H1 (cell line): Measurements from ENCODE around the gene CLDN6. TPM values are rescaled to one million over a fixed set of nuclear protein-coding genes. Genes with fewer than 3 reads are reported as not detected.

Experiments used
- CTCF ChIA-PET: fragments of 300-600 bp; sonication (Branson Sonifier 250); formaldehyde crosslinking; loops from one replicate; lab custom pipeline; 2021; ENCODE audit not compliant: partially characterized antibody; lab: Charles Lee
- POLR2A ChIA-PET: fragments of 300-600 bp; sonication (Branson Sonifier 250); formaldehyde crosslinking; loops from one replicate; lab custom pipeline; 2021; ENCODE audit warnings: inconsistent platforms; ENCODE audit not compliant: partially characterized antibody; lab: Charles Lee
- DNase-seq, 2 experiments: peaks; one replicate each; pipeline versions ENCODE4 v3.0.0 to v3.0.0-alpha.2; 2010 to 2022; ENCODE audit warnings: low spot score in 2 of 2, low read depth in 1 of 2, mixed read lengths in 1 of 2
- FAIRE-seq: peaks from 2 replicates; lab custom pipeline; 2011; peaks lifted over from hg19 to GRCh38; lab: Jason Lieb, UNC
- H2AFZ ChIP-seq: 2 replicates; pipeline ENCODE4 v1.8.1; 2012; ENCODE audit warnings: low read length, inconsistent platforms
- H2AK5ac ChIP-seq: 2 replicates; pipeline ENCODE4 v1.6.1; 2013; ENCODE audit warnings: low read depth, low read length
- H2BK120ac ChIP-seq: replicated peaks from 2 replicates; pipeline ENCODE3; 2013; ENCODE audit warnings: low read depth, low read length, inconsistent platforms
- H2BK12ac ChIP-seq: 2 replicates; pipeline ENCODE4 v1.6.1; 2013; ENCODE audit warnings: low read depth, low read length
- H2BK15ac ChIP-seq: 2 replicates; pipeline ENCODE4 v1.6.1; 2013; ENCODE audit warnings: low read length
- H2BK20ac ChIP-seq: 2 replicates; pipeline ENCODE4 v1.6.1; 2013; ENCODE audit warnings: low read length
- H2BK5ac ChIP-seq: 2 replicates; pipeline ENCODE4 v1.6.1; 2013; ENCODE audit warnings: low read depth, low read length
- H3K14ac ChIP-seq: 2 replicates; pipeline ENCODE4 v1.6.1; 2013; ENCODE audit warnings: inconsistent platforms; ENCODE audit not compliant: insufficient read length
- H3K18ac ChIP-seq: 2 replicates; pipeline ENCODE4 v1.6.1; 2013; ENCODE audit warnings: low read length; ENCODE audit errors: extremely low read depth
- H3K23ac ChIP-seq: 2 replicates; pipeline ENCODE4 v1.6.1; 2013; ENCODE audit warnings: inconsistent platforms; ENCODE audit not compliant: insufficient read length
- H3K23me2 ChIP-seq: 2 replicates; pipeline ENCODE4 v1.6.1; 2013; ENCODE audit warnings: low read depth, low read length
- H3K27ac ChIP-seq: 2 replicates; pipeline ENCODE4 v1.6.1; 2011; ENCODE audit warnings: low read depth, low read length, inconsistent platforms
- H3K27me3 ChIP-seq, 4 experiments: replicated peaks in 1 of 4; 1 replicate in 1 of 4; 2 replicates in 3 of 4; pipeline versions ENCODE4 v1.6.1 to v1.8.1; 2011 to 2013; ENCODE audit warnings: low read length in 3 of 4, mild to moderate bottlenecking in 3 of 4, inconsistent platforms in 2 of 4, mixed read lengths in 2 of 4, moderate library complexity in 1 of 4; ENCODE audit not compliant: control insufficient read depth in 3 of 4, insufficient read depth in 3 of 4; ENCODE audit errors: extremely low read depth in 1 of 4
- H3K36me3 ChIP-seq, 4 experiments: 2 replicates each; pipeline versions ENCODE4 v1.6.1 to v1.8.1; 2011 to 2013; ENCODE audit warnings: mild to moderate bottlenecking in 4 of 4, low read length in 3 of 4, moderate library complexity in 2 of 4, control low read depth in 1 of 4, inconsistent platforms in 1 of 4; ENCODE audit not compliant: insufficient read depth in 4 of 4, control insufficient read depth in 2 of 4
- H3K4ac ChIP-seq: replicated peaks from 2 replicates; pipeline ENCODE3; 2013; ENCODE audit warnings: low read length, low read depth, mixed read lengths, inconsistent platforms; ENCODE audit not compliant: insufficient read length
- H3K4me1 ChIP-seq, 4 experiments: replicated peaks in 1 of 4; 1 replicate in 1 of 4; 2 replicates in 3 of 4; pipeline versions ENCODE4 v1.6.1 to v1.8.1; 2011 to 2013; ENCODE audit warnings: low read length in 3 of 4, inconsistent platforms in 2 of 4, mixed read lengths in 1 of 4; ENCODE audit not compliant: insufficient read depth in 4 of 4, control insufficient read depth in 3 of 4
- H3K4me2 ChIP-seq, 2 experiments: 2 replicates each; pipeline versions ENCODE4 v1.6.1 to v1.8.1; 2011 to 2013; ENCODE audit warnings: low read depth in 2 of 2, low read length in 2 of 2, control low read depth in 1 of 2, inconsistent platforms in 1 of 2, mild to moderate bottlenecking in 1 of 2; ENCODE audit not compliant: insufficient read depth in 1 of 2
- H3K4me3 ChIP-seq, 4 experiments: fragments of 200-600, 300-600 bp in 1 of 4; sonication (generic), shearing (Covaris generic), sonication (Bioruptor Twin) in 1 of 4; 2 replicates each; pipeline versions ENCODE4 v1.5.1 to v1.8.1; 2011 to 2016; ENCODE audit warnings: low read length in 4 of 4, low read depth in 3 of 4, control low read depth in 2 of 4, inconsistent platforms in 2 of 4, mild to moderate bottlenecking in 2 of 4, mixed read lengths in 1 of 4, moderate library complexity in 1 of 4; ENCODE audit not compliant: insufficient read depth in 2 of 4; ENCODE audit errors: extremely low read depth in 1 of 4
- H3K56ac ChIP-seq: replicated peaks from 2 replicates; pipeline ENCODE3; 2013; ENCODE audit warnings: low read depth, mild to moderate bottlenecking, mixed read lengths, low read length, inconsistent platforms; ENCODE audit not compliant: insufficient read length
- H3K79me1 ChIP-seq: 2 replicates; pipeline ENCODE4 v1.6.1; 2013; ENCODE audit warnings: low read depth, low read length, control low read depth
- H3K79me2 ChIP-seq, 2 experiments: 2 replicates each; pipeline versions ENCODE4 v1.6.1 to v1.8.1; 2012 to 2013; ENCODE audit warnings: low read length in 2 of 2, mild to moderate bottlenecking in 2 of 2, inconsistent platforms in 1 of 2; ENCODE audit not compliant: insufficient read depth in 2 of 2, control insufficient read depth in 1 of 2
- H3K9ac ChIP-seq, 4 experiments: replicated peaks in 1 of 4; 1 replicate in 1 of 4; 2 replicates in 3 of 4; pipeline versions ENCODE4 v1.6.1 to v1.8.1; 2011 to 2013; ENCODE audit warnings: low read depth in 3 of 4, low read length in 3 of 4, control low read depth in 2 of 4, mild to moderate bottlenecking in 2 of 4, moderate library complexity in 2 of 4, inconsistent platforms in 1 of 4; ENCODE audit errors: extremely low read depth in 1 of 4
- H3K9me3 ChIP-seq, 2 experiments: 2 replicates each; pipeline versions ENCODE4 v1.6.1 to v1.8.1; 2012 to 2013; ENCODE audit warnings: mild to moderate bottlenecking in 2 of 2, moderate library complexity in 2 of 2, control low read depth in 1 of 2, inconsistent platforms in 1 of 2, low read depth in 1 of 2, low read length in 1 of 2, mixed read lengths in 1 of 2; ENCODE audit not compliant: insufficient read depth in 2 of 2
- H4K20me1 ChIP-seq, 2 experiments: replicated peaks in 1 of 2; 2 replicates each; pipeline versions ENCODE3 to v1.8.1; 2011 to 2013; ENCODE audit warnings: inconsistent platforms in 2 of 2, low read length in 2 of 2, mild to moderate bottlenecking in 1 of 2; ENCODE audit not compliant: insufficient read depth in 2 of 2, control insufficient read depth in 1 of 2
- H4K5ac ChIP-seq: 2 replicates; pipeline ENCODE4 v1.6.1; 2013; ENCODE audit warnings: low read length, low read depth, mixed read lengths, inconsistent platforms; ENCODE audit not compliant: insufficient read length
- H4K8ac ChIP-seq: 2 replicates; pipeline ENCODE4 v1.8.0; 2013; ENCODE audit warnings: mild to moderate bottlenecking, moderate library complexity, low read length, inconsistent platforms; ENCODE audit not compliant: insufficient read depth; ENCODE audit errors: extremely low read depth
- H4K91ac ChIP-seq: replicated peaks from 2 replicates; pipeline ENCODE3; 2013; ENCODE audit warnings: low read length, mixed read lengths, inconsistent platforms; ENCODE audit not compliant: insufficient read length
- BRCA1 ChIP-seq: IDR thresholded peaks from 2 replicates; pipeline ENCODE4 v1.6.1; 2012; ENCODE audit warnings: low read depth, low read length, improper control_type of control experiment
- CHD1 ChIP-seq: IDR thresholded peaks from 2 replicates; pipeline ENCODE4 v1.6.1; 2012; ENCODE audit warnings: low read depth, low read length, improper control_type of control experiment
- EZH2 ChIP-seq: fragments of 200-600 bp; sonication (generic); IDR thresholded peaks from 2 replicates; pipeline ENCODE4 v1.7.1; 2012; ENCODE audit warnings: low read depth, mild to moderate bottlenecking, moderate library complexity, low read length, inconsistent platforms; ENCODE audit not compliant: severe bottlenecking
- GTF2F1 ChIP-seq: IDR thresholded peaks from 2 replicates; pipeline ENCODE4 v1.6.1; 2012; ENCODE audit warnings: low read depth, low read length, improper control_type of control experiment, borderline replicate concordance
- TAF7 ChIP-seq: optimal IDR thresholded peaks from 2 replicates; pipeline ENCODE3; 2011; ENCODE audit warnings: low read depth, mild to moderate bottlenecking, inconsistent platforms, low read length, moderate library complexity, borderline replicate concordance
- WGBS, 2 experiments: shearing (Covaris generic) in 1 of 2; methylation state at CpG; one replicate each; pipeline versions ENCODE4 v1.1.6 to v1.1.7; 2013 to 2015; ENCODE audit warnings: low lambda C conversion rate in 2 of 2, mixed read lengths in 2 of 2, inconsistent platforms in 1 of 2, low coverage in 1 of 2, missing lambda C conversion rate in 1 of 2; ENCODE audit not compliant: insufficient replicate concordance in 2 of 2, insufficient coverage in 1 of 2, insufficient read length in 1 of 2; ENCODE audit errors: extremely low coverage in 1 of 2, missing lambda C conversion rate in 1 of 2; 5-methylcytosine and 5-hydroxymethylcytosine counted together
- polyA plus RNA-seq, 7 experiments: library from polyadenylated mRNA; depleted of rRNA in 3 of 7; stranded (reverse) in 5 of 7; unstranded in 2 of 7; fragments of >200 nt in 5 of 7; fragments of 200-250 nt in 2 of 7; gene quantifications; 1 replicate in 5 of 7; 2 replicates in 1 of 7; 4 replicates in 1 of 7; pipeline versions ENCODE4 v1.2.1 to v1.2.3, GENCODE V29; 2011 to 2013; ENCODE audit warnings: missing spikeins in 2 of 7, mixed read lengths in 2 of 7
- total RNA-seq: library from RNA; stranded (reverse); fragmentation: NEBNext Ultra II Directional; extraction: Animal tissue kit (Norgen Biotek cat#: 25700); gene quantifications from 2 replicates; pipeline ENCODE4 v1.2.1, GENCODE V29; 2021

CLDN6 gene
- total and polyA plus RNA-seq, 2 of the 8 experiments (the other 6 are each of a cell fraction or from before 2014, with no cell fraction given), result 747 to 1,115 TPM

DNA sequence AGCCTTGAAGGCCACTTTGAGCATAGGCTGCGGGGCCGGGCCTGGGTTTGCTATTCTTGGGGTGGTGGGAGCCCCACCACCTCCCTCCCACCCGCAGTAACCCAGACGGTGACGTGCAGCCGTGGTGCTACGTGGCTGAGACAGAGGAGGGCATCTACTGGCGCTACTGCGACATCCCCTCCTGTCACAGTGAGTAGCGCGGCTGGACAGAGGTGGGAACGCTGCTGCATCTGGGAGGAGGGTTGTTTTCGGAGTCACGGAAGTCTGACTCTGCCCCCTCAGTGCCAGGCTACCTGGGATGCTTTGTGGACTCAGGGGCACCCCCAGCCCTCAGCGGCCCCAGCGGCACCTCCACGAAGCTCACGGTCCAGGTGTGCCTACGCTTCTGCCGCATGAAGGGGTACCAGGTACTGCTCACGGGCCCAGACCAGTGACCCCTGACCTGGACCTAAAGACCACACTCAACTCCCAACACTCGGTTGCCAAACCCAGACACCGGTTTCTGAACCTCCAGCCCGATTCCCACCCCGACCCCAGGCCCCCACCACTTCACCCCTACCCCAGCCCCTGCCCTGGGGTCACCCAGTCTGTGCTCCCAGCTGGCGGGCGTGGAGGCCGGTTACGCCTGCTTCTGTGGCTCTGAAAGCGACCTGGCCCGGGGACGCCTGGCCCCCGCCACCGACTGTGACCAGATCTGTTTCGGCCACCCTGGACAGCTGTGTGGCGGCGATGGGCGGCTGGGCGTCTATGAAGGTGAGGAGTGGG is 51.8 kb downstream of the CLDN6 start:
- no peak overlapping the region for H3K18ac ChIP-seq
- peaks cover 4% of the 10 kb centered on the region; the same call in 1 of the 2 replicates for H3K79me1 ChIP-seq
- no peak overlapping the region for H2AFZ ChIP-seq
- H4K5ac ChIP-seq, result no peak overlapping the region
- H2BK5ac ChIP-seq, result no peak overlapping the region
- 83% methylated on average over 32 of the region's 39 CpGs; no CpG with 5 or more reads in 1 of the 2 experiments for WGBS, 2 experiments
- no peak overlapping the region for H3K14ac ChIP-seq
- H3K9ac ChIP-seq, result no peak overlapping the region
- peaks cover 0 to 2% of the 10 kb centered on the region in 2 experiments; a peak in 1 of 4 replicates for H3K79me2 ChIP-seq
- peaks cover 15 to 32% (median 23%) of the 10 kb centered on the region in 4 experiments; a peak in 6 of 7 replicates for H3K27me3 ChIP-seq
- H2BK120ac ChIP-seq, result no peak overlapping the region
- peaks cover 27% of the 10 kb centered on the region for H3K23me2 ChIP-seq
- H4K20me1 ChIP-seq, result peaks cover 15 to 18% of the 10 kb centered on the region in 2 experiments
- H3K27ac ChIP-seq, result no peak overlapping the region
- H2BK20ac ChIP-seq, result no peak overlapping the region
- no peak overlapping the region for H4K91ac ChIP-seq
- peak overlapping the region in 1 of 4 experiments; percentile 51; a peak in 3 of 8 replicates for H3K4me3 ChIP-seq
- peaks cover 0 to 39% (median 23%) of the 10 kb centered on the region in 4 experiments; a peak in 6 of 7 replicates for H3K4me1 ChIP-seq
- no peak for DNase-seq
- no peak overlapping the region for H3K23ac ChIP-seq
- no peaks in the 10 kb centered on the region for H3K9me3 ChIP-seq
- 0 out of 2 replicates have a peak overlapping the region, but pooled peaks have one; percentile 82 for H2AK5ac ChIP-seq
- H3K4me2 ChIP-seq, result peak overlapping the region; percentile 40 to 66; a peak in 3 of 4 replicates
- CTCF ChIA-PET, result interaction anchor here (0.5 to 2.4 kb wide), 10 partner anchors 12 to 1116 kb away, joined by 3 to 10 read pairs (median 4); partner anchors contain the start of gene CLDN6
- no peaks in the 10 kb centered on the region for H3K36me3 ChIP-seq
- TF ChIP-seq BRCA1 (no peak), EZH2 (no peak), GTF2F1 (no peak), TAF7 (no peak), CHD1 (no peak)
- TF ChIP-seq, all 59 proteins: peak for 0
- Histone ChIP-seq H4K8ac (no peak overlapping the region), H2BK12ac (peak overlapping the region; percentile 60; the same call in 1 of the 2 replicates), H2BK15ac (no peak overlapping the region), H3K56ac (no peak overlapping the region), H3K4ac (no peak overlapping the region)
- FAIRE-seq, result no peak
- POLR2A ChIA-PET, result interaction anchor here (0.7 to 25.4 kb wide), 7 partner anchors 7 to 59 kb away, joined by 3 to 455 read pairs (median 20); partner anchors contain the start of genes CLDN6, HCFC1R1, PKMYT1 and THOC6
